GM19193 (cell line): ENCODE measurements around the gene ZNF512B.
A peak's percentile ranks its signal among the peaks of the same experiment; 100 is the strongest.

Experiments
- POLR2A ChIP-seq: IDR thresholded peaks from 4 replicates; pipeline ENCODE4 v1.6.1; 2011; ENCODE audit not compliant: insufficient read depth, insufficient read length; ENCODE audit errors: extremely low read depth

ZNF512B gene, protein sequence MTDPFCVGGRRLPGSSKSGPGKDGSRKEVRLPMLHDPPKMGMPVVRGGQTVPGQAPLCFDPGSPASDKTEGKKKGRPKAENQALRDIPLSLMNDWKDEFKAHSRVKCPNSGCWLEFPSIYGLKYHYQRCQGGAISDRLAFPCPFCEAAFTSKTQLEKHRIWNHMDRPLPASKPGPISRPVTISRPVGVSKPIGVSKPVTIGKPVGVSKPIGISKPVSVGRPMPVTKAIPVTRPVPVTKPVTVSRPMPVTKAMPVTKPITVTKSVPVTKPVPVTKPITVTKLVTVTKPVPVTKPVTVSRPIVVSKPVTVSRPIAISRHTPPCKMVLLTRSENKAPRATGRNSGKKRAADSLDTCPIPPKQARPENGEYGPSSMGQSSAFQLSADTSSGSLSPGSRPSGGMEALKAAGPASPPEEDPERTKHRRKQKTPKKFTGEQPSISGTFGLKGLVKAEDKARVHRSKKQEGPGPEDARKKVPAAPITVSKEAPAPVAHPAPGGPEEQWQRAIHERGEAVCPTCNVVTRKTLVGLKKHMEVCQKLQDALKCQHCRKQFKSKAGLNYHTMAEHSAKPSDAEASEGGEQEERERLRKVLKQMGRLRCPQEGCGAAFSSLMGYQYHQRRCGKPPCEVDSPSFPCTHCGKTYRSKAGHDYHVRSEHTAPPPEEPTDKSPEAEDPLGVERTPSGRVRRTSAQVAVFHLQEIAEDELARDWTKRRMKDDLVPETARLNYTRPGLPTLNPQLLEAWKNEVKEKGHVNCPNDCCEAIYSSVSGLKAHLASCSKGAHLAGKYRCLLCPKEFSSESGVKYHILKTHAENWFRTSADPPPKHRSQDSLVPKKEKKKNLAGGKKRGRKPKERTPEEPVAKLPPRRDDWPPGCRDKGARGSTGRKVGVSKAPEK

DNA sequence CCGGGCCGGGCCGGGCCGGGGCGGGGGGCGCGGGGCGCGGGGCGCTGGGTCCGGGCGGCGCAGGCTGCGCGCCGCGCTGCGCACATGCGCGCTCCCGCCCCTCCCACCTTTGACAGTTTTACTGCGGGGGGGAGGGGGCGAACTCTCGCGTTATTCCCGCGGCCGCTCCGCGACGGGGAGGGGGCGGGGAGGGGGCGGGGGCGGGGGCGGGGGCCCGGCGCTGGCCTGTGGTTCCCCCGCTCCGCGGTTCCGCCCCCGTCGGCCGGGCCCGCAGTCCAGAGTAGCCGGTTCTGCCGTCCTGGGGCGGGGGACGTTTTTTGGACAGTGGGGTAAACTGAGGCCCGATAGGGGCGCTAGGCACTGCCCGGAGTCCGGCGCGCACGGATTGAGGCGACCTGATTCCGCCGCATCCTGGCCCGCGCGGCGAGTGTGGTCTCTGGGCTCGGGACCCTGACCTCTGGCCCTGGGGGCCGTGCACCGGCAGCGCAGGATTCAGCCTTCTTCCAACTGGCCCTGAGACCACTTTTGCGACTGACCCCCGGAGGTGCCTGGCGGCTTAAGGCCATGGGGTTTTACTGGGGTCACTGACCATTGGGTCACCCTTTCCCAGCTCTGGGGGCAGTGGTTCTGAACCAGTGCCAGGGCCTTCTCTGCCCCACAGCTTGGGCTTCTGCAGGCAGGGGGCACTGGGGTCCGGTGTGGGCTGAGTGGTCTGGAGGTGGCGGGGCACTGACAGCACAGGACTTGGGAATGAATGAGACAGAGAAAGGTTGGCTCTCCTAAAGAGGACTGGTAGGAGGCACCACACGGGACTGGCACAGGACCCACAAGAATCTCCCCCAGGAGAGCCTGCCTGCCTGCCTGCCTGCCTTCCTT lies at the start of gene ZNF512B:
TSS of gene ZNF512B (minus strand) at position 93 of the 876 bp plus-strand sequence. CDS start 1,980 bp downstream, outside the sequence.
- TF ChIP-seq POLR2A: peak; percentile 28

DNA sequence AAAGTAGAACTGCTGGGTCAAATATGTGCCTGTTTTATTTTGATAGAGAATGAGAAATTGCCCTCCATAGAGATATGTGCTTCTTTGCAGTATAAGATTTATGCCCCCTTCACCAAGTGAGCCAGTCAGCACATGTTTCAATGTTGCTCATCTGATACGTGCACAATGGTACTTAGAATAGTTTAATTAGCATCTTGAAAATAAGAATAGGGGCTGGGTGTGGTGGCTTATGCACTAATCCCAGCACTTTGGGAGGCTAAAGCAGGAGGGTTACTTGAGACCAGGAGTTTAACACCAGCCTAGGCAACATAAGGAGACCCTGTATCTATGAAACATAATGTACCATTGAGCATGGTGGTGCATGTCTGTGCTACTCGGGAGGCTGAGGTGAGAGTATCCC lies 45.9 kb upstream of the ZNF512B start:
- no peak for TF ChIP-seq POLR2A

DNA sequence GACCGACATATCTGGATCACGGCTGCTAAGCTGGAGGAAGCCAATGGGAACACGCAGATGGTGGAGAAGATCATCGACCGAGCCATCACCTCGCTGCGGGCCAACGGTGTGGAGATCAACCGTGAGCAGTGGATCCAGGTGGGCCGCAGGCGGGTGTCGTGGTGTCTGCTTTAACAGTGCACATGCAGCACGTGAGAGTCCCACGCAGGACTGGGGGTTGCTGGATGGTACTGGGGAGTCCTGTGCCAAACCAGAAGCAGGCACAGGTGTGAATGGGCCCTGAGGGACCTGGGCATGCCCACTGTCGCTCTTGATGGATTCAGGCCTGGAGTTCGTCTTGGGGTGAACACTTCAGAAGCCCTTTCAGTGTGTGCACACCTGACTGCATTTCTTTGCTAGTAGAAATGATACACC lies 41.6 kb upstream of the ZNF512B start:
- no peak for TF ChIP-seq POLR2A

DNA sequence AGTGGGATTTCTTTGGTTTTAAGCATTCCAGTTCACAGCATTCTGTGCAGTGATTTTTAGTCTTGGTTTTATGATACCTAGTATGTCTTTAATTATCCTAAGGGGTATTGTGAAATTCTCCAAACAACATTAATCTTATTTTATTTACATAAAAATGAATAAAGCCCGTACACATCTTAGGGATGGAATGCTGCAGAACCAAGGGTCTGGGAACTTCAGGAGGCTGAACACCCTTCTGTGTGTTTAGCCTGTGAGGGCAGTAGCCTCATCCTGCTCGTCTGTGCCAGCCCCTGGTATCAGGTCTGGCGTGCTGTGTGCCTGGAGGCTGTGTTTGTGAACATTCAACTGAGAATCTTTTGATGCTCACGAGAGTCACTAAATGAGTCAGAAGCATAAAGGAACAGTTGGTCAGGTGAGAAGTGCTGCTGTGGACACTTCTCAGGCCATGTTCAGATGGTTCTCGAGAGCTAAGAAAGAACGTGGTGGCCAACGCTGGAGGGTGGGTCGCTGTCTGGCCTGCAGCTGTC lies 41.0 kb upstream of the ZNF512B start:
- TF ChIP-seq POLR2A: no peak

DNA sequence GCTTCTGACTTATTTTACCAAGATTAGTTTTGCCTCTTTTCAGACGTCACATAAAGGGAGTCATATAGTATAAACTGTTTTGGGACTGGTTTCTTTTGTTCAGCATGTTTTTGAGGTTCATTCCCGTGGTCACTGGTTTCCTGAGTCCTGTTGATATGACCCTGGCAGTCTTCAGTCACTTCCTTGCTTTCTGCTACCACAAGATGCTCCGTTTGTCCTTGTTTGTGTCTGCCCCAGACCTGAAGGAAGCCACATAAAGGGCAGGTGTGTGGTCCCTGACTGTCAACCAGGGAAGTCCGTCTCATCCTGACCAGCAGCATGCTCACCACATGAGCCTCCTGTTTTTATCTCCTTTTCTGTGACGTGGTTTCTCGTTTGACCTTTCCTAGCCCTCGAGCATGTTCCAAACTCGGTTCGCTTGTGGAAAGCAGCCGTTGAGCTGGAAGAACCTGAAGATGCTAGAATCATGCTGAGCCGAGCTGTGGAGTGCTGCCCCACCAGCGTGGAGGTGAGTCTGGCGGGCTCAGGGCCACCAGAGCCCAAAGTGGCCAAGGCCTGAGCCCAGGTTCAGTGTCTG lies 40.2 kb upstream of the ZNF512B start:
- no peak for TF ChIP-seq POLR2A

DNA sequence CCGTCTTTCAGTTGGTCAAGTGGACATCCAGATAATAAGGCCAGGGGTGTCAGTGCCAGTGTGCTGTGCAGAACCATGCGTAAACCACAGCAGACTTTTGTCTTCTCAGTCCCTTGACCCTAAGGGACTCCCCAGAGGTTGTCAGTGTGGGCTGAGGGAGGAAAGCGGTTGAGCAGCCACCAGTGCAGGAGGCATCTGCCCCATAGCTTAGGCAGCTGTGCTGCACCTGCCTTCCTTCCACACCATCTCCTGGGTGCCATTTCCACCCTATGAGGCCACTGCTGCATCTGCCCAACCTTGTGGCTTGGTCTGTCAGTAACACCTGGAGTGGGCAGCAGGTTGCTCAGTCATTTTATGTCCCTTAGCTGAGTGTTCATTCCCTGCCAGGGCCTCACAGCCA lies 37.2 kb upstream of the ZNF512B start:
- TF ChIP-seq POLR2A: no peak

DNA sequence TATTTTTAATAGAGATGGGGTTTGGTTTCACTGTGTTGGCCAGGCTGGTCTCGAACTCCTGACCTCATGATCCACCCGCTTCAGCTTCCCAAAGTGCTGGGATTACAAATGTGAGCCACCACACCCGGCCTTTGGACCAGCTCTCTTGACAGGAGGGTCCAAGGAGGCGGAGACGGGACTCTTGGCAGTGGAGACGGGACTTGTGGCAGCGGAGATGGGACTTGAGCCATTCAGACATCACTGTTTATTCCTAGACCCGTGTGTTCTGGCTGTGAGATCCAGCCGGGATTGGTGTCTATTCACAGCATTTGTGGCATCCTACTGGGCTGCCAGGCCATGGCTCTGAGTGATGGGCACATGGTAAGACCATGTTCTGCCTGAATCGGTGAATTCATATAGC lies 36.8 kb upstream of the ZNF512B start:
- TF ChIP-seq POLR2A: no peak

DNA sequence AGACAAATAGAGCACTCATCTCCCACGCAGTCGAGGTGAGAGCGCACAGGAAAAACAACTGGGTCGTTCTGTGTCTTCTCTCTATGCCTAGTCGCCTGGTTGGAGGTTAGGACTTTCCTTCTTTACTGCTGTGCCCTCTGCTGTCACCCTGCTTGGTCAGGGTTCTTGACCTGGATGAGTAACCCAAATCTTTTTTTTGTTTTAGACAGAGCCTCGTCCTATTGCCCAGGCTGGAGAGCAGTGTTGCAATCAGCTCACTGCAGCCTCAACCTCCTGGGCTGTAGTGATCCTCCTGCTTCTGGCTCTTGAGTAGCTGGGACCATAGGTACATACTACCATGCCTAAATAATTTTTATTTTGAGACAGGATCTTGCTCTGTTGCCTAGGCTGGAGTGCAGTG lies 35.7 kb upstream of the ZNF512B start:
- no peak for TF ChIP-seq POLR2A

DNA sequence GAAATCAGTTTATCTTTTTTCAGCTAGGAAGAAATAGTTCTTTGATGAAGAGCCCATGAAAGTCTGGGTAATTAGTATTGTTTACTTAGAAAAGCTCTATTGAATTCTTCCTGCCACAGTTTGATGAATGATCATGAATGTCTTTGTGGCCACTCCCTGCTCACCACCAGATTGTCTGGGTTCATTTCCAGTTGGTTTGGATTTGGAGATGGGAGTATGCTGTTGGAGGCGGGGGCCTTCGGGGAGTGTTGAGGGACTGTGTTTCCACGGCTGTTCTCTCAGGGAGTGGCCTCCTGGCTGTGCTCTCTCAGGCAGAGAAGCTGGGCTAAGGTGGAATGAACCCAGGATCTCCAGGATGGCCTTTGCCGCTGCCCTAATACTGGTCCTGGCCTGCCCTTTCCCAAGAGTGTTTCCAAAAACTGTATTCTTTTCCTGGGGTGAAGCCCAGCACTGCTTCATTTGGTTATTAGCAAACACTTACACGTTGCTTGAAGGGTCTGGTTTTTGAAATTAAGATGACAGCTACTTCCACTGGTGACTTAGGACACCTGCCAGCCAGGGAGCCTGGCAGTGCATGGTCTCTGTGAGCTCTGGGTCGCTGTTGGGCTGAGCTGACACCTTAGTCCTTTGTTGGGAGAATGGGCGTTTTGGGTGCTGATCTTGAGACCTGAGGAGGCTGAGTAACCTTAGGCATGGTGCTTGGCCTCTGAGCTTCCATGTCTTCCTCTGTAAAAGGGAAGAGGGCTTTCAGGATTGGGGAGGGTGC lies 34.4 kb upstream of the ZNF512B start:
- TF ChIP-seq POLR2A: no peak

DNA sequence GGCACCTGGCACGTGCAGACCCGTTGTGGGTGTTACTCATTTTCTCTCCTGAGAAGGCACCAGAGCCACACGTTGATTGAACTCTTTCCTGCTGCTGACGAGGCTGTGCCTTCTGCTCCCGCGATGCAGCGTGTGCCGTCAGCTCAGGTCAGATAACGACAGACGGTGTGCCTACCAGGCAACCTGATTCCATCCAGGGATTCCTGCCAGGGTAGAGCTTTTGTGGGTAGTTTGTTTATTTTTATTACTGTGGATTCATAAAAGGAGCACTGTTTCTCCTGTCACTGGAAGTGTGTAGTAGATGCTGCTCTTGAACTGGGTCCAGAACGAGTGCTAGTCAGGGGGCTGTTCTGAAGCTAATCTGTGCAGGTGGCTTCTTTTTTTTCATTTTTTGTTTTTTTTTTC lies 31.9 kb upstream of the ZNF512B start:
- TF ChIP-seq POLR2A: no peak

DNA sequence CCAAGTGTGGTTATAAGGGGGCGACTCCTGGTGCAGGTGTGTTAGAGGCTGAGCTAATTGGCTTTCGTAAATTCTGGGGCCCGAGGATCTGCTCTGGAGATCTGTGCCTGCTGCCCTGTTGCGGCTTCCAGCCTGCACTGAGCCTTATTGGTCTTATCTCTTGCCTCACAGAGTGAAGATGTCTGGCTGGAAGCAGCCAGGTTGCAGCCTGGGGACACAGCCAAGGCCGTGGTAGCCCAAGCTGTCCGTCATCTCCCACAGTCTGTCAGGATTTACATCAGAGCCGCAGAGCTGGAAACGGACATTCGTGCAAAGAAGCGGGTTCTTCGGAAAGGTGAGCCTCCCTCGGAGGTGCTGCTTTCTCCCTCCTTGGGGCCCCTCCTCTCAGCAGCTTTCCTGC lies 31.2 kb upstream of the ZNF512B start:
- TF ChIP-seq POLR2A: no peak

DNA sequence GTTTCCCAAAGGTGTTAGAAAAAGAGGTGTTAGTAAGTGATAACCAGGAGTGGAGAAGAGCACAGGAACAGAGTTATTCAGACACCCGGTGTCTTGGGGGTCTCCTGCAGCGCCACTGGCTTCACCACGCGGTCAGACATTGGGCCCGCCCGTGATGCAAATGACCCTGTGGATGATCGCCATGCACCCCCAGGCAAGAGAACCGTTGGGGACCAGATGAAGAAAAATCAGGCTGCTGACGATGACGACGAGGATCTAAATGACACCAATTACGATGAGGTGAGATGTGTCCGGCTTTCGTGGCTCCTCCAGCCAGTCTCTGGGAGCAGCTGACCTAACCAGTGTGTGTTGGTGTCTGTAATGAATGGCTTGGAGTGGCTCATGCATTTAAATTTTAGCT lies 13.2 kb upstream of the ZNF512B start:
- TF ChIP-seq POLR2A: no peak

DNA sequence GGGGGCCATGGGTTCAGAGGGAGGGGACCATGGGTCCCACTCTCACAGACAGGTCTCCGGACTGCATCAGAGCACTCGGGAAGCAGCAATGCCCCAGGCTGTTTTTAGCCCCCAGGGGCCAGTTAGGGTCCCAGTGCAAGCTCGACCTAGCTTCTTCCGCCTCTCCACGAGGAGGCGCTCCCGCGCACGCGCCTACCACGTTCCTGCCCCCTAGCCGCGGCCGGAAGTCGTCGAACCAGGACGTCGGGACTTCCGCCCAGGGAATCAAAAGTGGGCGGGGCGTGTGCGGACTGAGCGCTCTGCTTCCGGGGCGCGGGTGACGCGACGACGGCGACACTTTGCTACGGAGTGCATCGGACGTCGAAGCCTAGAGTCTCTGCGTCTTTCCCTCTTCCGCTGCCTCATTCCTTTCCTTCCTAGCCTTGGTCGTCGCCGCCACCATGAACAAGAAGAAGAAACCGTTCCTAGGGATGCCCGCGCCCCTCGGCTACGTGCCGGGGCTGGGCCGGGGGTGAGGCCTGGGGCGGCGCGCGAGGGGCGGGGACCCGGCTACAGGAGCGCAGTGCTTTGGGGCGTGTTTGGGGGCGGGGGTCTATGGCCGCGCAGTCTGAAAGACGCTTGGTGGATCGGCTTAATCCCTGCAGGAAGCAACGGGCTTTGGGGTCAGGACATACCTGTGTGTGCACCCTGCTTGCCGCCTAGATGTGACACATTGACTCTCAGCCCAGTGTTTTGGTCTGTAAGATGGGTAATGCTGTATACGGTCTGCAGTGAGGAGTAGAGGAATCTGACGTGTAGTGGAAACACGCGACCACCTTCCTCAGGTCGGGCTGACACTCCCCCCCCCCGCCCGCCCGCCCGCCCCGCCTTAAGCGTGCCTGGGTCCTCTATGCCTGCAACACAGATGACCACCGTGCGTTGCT lies 11.3 kb upstream of the ZNF512B start, which contains the start of gene PRPF6:
TSS of gene PRPF6 (plus strand) at position 327 of the 923 bp plus-strand sequence. CDS start at position 441, 114 bp downstream.
- peak; percentile 80 for TF ChIP-seq POLR2A

DNA sequence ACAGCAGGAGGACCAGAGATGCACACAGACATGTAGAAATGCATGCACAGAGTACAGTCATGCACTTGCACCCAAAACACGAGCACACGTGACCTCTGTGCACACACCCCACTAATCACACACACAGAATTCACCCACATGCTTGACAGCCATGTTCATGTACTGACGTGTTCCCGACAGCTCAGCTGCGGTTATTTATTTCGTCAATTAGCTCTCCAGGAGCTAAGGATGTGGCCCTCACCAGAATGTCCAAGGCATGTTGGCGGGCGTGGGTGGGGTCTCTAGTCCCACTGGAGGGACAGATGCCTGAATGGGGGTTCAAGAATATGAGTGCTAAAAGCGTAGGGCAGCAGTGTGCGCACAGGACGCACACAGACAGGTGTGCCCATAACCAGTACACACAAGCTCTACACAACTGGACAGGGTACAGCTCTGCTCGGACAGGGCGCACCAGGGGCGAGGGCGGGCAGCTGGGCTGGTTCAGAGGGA lies 10.6 kb upstream of the ZNF512B start:
- no peak for TF ChIP-seq POLR2A
